Gastrocnemius medialis (tissue), 4 donors: Measurements from ENCODE around the gene AGGF1. TPM values are rescaled to one million over a fixed set of nuclear protein-coding genes. Genes with fewer than 3 reads are reported as not detected.

ENCODE experiments used
- ATAC-seq, 2 donors: fragments of 150-250 bp; one replicate each; pipeline ENCODE4 v1.9.1; 2016
- DNase-seq, 2 donors: peaks; one replicate each; pipeline ENCODE4 v3.0.0-alpha.2; 2019
- H3K27ac ChIP-seq, 4 donors: fragments of 200-600 bp; sonication (generic); 1 replicate in 1 of 4; 2 replicates in 3 of 4; pipeline ENCODE4 v1.5.1; 2016 to 2018; ENCODE audit warnings: mild to moderate bottlenecking in 2 of 4, moderate library complexity in 1 of 4
- H3K27me3 ChIP-seq, 3 donors: fragments of 200-600 bp; sonication (generic) in 2 of 3; 1 replicate in 1 of 3; 2 replicates in 2 of 3; pipeline versions ENCODE4 v1.5.1 to v1.6.0; 2016 to 2019; ENCODE audit warnings: mild to moderate bottlenecking in 1 of 3, moderate library complexity in 1 of 3
- H3K36me3 ChIP-seq, 2 donors: fragments of 200-600 bp; sonication (generic) in 1 of 2; one replicate each; pipeline ENCODE4 v1.5.1; 2017 to 2018
- H3K4me1 ChIP-seq, 2 donors: fragments of 200-600 bp; sonication (generic) in 1 of 2; one replicate each; pipeline ENCODE4 v1.5.1; 2016 to 2017; ENCODE audit warnings: mild to moderate bottlenecking in 2 of 2
- H3K4me3 ChIP-seq, 4 donors: fragments of 200-600 bp; sonication (generic) in 3 of 4; 1 replicate in 1 of 4; 2 replicates in 3 of 4; pipeline ENCODE4 v1.5.1; 2016 to 2019; ENCODE audit warnings: mild to moderate bottlenecking in 2 of 4
- H3K9me3 ChIP-seq, 3 donors: fragments of 200-600 bp; sonication (generic) in 2 of 3; 1 replicate in 1 of 3; 2 replicates in 2 of 3; pipeline ENCODE4 v1.5.1; 2016 to 2019
- POLR2A ChIP-seq, 2 donors: fragments of 450-650 bp; IDR thresholded peaks; one replicate each; pipeline ENCODE4 v1.6.1; 2017; ENCODE audit warnings: antibody characterized with exemption in 2 of 2, mild to moderate bottlenecking in 2 of 2, moderate library complexity in 2 of 2
- in situ Hi-C, 4 donors: fragments of 200-750 bp; cut with MboI; loops; one replicate each; pipeline versions ENCODE4 v1.15.0 to v1.8.0; 2017; ENCODE audit warnings: low sequenced_read_pairs in 4 of 4
- intact Hi-C: fragments of 100-400 bp; cut with DNase I; formaldehyde crosslinking; loops from one replicate; pipeline ENCODE4 v1.15.1; 2023; ENCODE audit warnings: low total_unique reads
- total RNA-seq, 4 donors: library from RNA; depleted of rRNA; stranded (reverse); fragments of >200 nt; gene quantifications; one replicate each; pipeline versions ENCODE4 v1.1.0 to v1.2.3, GENCODE V29; 2016
- TF ChIP-seq, protein P1 (sequence below), 5 experiments: fragments of 450-650 bp in 3 of 5; fragments of 200-600 bp in 2 of 5; sonication (generic) in 2 of 5; IDR thresholded peaks in 4 of 5; conservative IDR thresholded peaks in 1 of 5; 1 replicate in 4 of 5; 2 replicates in 1 of 5; pipeline ENCODE4 v1.5.1; 2016 to 2019; ENCODE audit warnings: antibody characterized with exemption in 5 of 5, mild to moderate bottlenecking in 3 of 5, moderate library complexity in 3 of 5

AGGF1 gene
- total RNA-seq, 4 donors from 2014 or later = 16.9 to 25.0 (median 19.8) TPM

- ATAC-seq = no peak
- Histone ChIP-seq H3K36me3 (peaks cover 3 to 63% of the 10 kb centered on the region in 2 donors), H3K27ac (no peak overlapping the region), H3K4me1 (peaks cover 8 to 16% of the 10 kb centered on the region in 2 donors), H3K4me3 (no peak overlapping the region), H3K27me3 (no peaks in the 10 kb centered on the region), H3K9me3 (no peaks in the 10 kb centered on the region)
- TF ChIP-seq, protein P1, sequence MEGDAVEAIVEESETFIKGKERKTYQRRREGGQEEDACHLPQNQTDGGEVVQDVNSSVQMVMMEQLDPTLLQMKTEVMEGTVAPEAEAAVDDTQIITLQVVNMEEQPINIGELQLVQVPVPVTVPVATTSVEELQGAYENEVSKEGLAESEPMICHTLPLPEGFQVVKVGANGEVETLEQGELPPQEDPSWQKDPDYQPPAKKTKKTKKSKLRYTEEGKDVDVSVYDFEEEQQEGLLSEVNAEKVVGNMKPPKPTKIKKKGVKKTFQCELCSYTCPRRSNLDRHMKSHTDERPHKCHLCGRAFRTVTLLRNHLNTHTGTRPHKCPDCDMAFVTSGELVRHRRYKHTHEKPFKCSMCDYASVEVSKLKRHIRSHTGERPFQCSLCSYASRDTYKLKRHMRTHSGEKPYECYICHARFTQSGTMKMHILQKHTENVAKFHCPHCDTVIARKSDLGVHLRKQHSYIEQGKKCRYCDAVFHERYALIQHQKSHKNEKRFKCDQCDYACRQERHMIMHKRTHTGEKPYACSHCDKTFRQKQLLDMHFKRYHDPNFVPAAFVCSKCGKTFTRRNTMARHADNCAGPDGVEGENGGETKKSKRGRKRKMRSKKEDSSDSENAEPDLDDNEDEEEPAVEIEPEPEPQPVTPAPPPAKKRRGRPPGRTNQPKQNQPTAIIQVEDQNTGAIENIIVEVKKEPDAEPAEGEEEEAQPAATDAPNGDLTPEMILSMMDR (IDR thresholded peaks at IDR 0.05 in 4 of 5, conservative IDR thresholded peaks at IDR 0.05 in 1 of 5) = no peak
- in situ Hi-C loops (no loop called here), intact Hi-C loops (no loop called here)
- no peak for DNase-seq
These were observed 5.7 kb downstream of the AGGF1 start for GRCh38 chr5:77035950-77036349.

DNA sequence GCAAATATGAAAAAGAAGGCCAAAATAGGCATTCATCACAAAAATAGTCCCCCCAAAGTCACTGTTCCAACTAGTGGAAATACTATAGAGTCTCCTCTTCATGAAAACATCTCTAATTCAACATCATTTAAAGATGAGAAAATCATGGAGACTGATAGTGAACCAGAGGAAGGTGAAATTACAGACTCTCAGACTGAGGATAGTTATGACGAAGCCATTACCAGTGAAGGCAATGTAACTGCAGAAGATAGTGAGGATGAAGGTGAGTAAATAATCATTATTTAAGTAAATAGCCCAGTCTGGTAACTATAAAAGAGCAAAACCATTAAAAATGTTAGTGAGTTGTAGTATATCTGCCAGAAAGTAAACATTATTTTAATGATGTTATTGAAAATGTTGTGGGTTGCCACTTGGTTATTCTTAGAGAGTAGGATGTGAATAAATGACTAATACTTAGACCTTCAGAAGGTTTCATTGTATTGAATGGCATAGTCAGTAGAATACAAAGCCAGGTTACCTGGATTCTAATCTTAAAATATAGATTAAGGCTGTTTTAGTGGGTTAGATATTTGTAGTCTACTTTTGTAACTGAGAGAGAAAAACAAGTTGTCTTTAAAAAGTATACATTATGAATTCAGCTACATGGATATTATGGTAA, 16.3 kb downstream of the AGGF1 start:
- no peak for TF ChIP-seq POLR2A (IDR thresholded peaks at IDR 0.05)
- TF ChIP-seq, protein P1 (IDR thresholded peaks at IDR 0.05 in 4 of 5, conservative IDR thresholded peaks at IDR 0.05 in 1 of 5) = no peak
- peaks cover 0 to 43% of the 10 kb centered on the region in 2 donors for H3K36me3 ChIP-seq
- in situ Hi-C loops = no loop called here

DNA sequence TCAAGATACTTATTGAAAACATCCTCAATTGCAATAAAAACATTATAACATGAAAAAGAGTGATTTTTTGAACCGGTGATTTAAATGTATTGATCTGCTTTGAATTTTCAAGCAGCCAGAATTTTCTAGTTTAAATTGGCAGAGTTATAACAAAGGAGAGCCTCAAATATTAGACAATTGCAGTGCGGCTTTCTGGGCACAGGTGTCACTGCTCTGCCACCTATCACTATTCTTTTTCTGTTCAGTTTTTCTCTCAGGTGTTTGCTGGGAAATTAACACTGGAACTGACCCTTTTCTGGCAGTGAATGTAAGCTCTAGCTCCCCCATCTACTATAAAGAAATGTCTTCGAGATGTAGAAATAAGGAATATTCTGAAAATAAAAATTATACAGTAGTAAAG, 33.8 kb downstream of the AGGF1 start:
- Histone ChIP-seq H3K4me1 (peaks cover 6 to 9% of the 10 kb centered on the region in 2 donors), H3K27ac (no peak overlapping the region), H3K4me3 (no peak overlapping the region), H3K9me3 (no peaks in the 10 kb centered on the region), H3K36me3 (peaks cover 5 to 50% of the 10 kb centered on the region in 2 donors), H3K27me3 (no peaks in the 10 kb centered on the region)
- intact Hi-C loops = no loop called here
- no peak for ATAC-seq
- TF ChIP-seq POLR2A (IDR thresholded peaks at IDR 0.05) = no peak
- TF ChIP-seq, protein P1 (IDR thresholded peaks at IDR 0.05 in 4 of 5, conservative IDR thresholded peaks at IDR 0.05 in 1 of 5) = no peak
- in situ Hi-C loops = no loop called here
- DNase-seq = no peak

More for the DNA sequence above, 16.3 kb downstream of the AGGF1 start:
- intact Hi-C loops = no loop called here
- Histone ChIP-seq H3K4me3 (no peak overlapping the region), H3K9me3 (no peaks in the 10 kb centered on the region), H3K4me1 (no peaks in the 10 kb centered on the region), H3K27ac (no peak overlapping the region), H3K27me3 (no peaks in the 10 kb centered on the region)
- ATAC-seq (no peak), DNase-seq (no peak)

DNA sequence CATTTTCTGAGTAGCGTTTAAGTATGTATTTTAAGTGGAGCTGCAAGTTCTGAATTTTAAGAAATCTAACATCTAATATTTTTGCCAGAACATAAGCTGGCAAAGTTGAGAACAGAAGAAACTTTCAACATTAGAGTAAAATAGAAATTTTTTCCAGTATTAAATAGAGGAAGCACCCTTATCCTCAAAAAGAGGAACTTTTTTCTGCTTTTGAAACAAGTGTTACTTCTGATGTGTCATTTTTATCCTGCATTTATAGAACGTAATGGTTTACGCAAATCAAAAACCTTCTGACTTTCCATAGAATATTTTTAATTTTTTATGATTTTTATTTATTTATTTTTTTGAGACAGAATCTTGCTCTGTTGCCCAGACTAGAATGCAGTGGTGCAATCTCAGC, 35.1 kb downstream of the AGGF1 start:
- ATAC-seq (no peak), DNase-seq (no peak)
- H3K27ac ChIP-seq = peak overlapping the region in 1 of 4 donors; percentile 15
- intact Hi-C loops (no loop called here), in situ Hi-C loops (no loop called here)
- H3K36me3 ChIP-seq = peaks cover 5 to 38% of the 10 kb centered on the region in 2 donors
- H3K4me1 ChIP-seq = peaks cover 6 to 9% of the 10 kb centered on the region in 2 donors
- H3K9me3 ChIP-seq = no peaks in the 10 kb centered on the region
- no peak overlapping the region for H3K4me3 ChIP-seq
- H3K27me3 ChIP-seq = no peaks in the 10 kb centered on the region
- TF ChIP-seq, protein P1 (IDR thresholded peaks at IDR 0.05 in 4 of 5, conservative IDR thresholded peaks at IDR 0.05 in 1 of 5) = no peak
- TF ChIP-seq POLR2A (IDR thresholded peaks at IDR 0.05) = no peak
